ENCODE data around the gene SLC25A17. TPM values are rescaled to one million over a fixed set of nuclear protein-coding genes. Genes with fewer than 3 reads are reported as not detected.

The SLC25A17 gene
- total RNA-seq, 1 donor from 2014 or later: 4.8 TPM

- intact Hi-C loops (cut with micrococcal nuclease): no loop called here
- no peak overlapping the region for H3K4me3 ChIP-seq
- H3K27me3 ChIP-seq (ENCODE audit: low read depth): no peaks in the 10 kb centered on the region
- no peaks in the 10 kb centered on the region for H3K36me3 ChIP-seq
- DNase-seq: no peak
- no peak overlapping the region for H3K27ac ChIP-seq (replicated peaks)
- no peak for TF ChIP-seq CTCF (IDR thresholded peaks at IDR 0.05; ENCODE audit: borderline replicate concordance)
- H3K4me1 ChIP-seq: peaks cover 15% of the 10 kb centered on the region
- H3K9me3 ChIP-seq (replicated peaks): no peaks in the 10 kb centered on the region
Observed at GRCh38 chr22:40727964-40728615, 91.1 kb downstream of the SLC25A17 start.

GRCh38 chr22:40727070-40727963, 91.8 kb downstream of the SLC25A17 start:
- Histone ChIP-seq H3K4me1 (peaks cover 7% of the 10 kb centered on the region), H3K9me3 (replicated peaks) (no peaks in the 10 kb centered on the region), H3K4me3 (no peak overlapping the region), H3K36me3 (no peaks in the 10 kb centered on the region), H3K27me3 (ENCODE audit: low read depth) (no peaks in the 10 kb centered on the region), H3K27ac (replicated peaks) (no peak overlapping the region)
- intact Hi-C loops (cut with micrococcal nuclease): no loop called here
- DNase-seq: no peak
- TF ChIP-seq CTCF (IDR thresholded peaks at IDR 0.05; ENCODE audit: borderline replicate concordance): no peak

GRCh38 chr22:40726514-40726913, 92.6 kb downstream of the SLC25A17 start:
- TF ChIP-seq CTCF (IDR thresholded peaks at IDR 0.05; ENCODE audit: borderline replicate concordance): no peak
- H3K36me3 ChIP-seq: no peaks in the 10 kb centered on the region
- DNase-seq: no peak

GRCh38 chr22:40723396-40723933, 95.7 kb downstream of the SLC25A17 start:
- Histone ChIP-seq H3K36me3 (no peaks in the 10 kb centered on the region), H3K27me3 (ENCODE audit: low read depth) (no peaks in the 10 kb centered on the region), H3K4me1 (peaks cover 9% of the 10 kb centered on the region), H3K27ac (replicated peaks) (no peak overlapping the region), H3K9me3 (replicated peaks) (no peaks in the 10 kb centered on the region), H3K4me3 (no peak overlapping the region)
- no peak for DNase-seq
- no peak for TF ChIP-seq CTCF (IDR thresholded peaks at IDR 0.05; ENCODE audit: borderline replicate concordance)
- intact Hi-C loops (cut with micrococcal nuclease): no loop called here

More at GRCh38 chr22:40726514-40726913, 92.6 kb downstream of the SLC25A17 start:
- H3K4me3 ChIP-seq: no peak overlapping the region
- intact Hi-C loops (cut with micrococcal nuclease): no loop called here
- H3K27ac ChIP-seq (replicated peaks): no peak overlapping the region
- peaks cover 5% of the 10 kb centered on the region for H3K4me1 ChIP-seq
- no peaks in the 10 kb centered on the region for H3K9me3 ChIP-seq (replicated peaks)
- H3K27me3 ChIP-seq (ENCODE audit: low read depth): no peaks in the 10 kb centered on the region

GRCh38 chr22:40721266-40721665, 97.9 kb downstream of the SLC25A17 start:
- TF ChIP-seq CTCF (IDR thresholded peaks at IDR 0.05; ENCODE audit: borderline replicate concordance): no peak
- no peaks in the 10 kb centered on the region for H3K9me3 ChIP-seq (replicated peaks)
- H3K27me3 ChIP-seq (ENCODE audit: low read depth): no peaks in the 10 kb centered on the region
- no peak overlapping the region for H3K27ac ChIP-seq (replicated peaks)
- H3K4me3 ChIP-seq: no peak overlapping the region
- no peaks in the 10 kb centered on the region for H3K36me3 ChIP-seq
- intact Hi-C loops (cut with micrococcal nuclease): no loop called here
- no peak for DNase-seq
- H3K4me1 ChIP-seq: peaks cover 9% of the 10 kb centered on the region
